BE2C (cell line): ENCODE results near the gene POLR2H.

Source experiments
- DNase-seq: peaks from one replicate; pipeline ENCODE4 v3.0.0-alpha.2; 2020
- H3K27me3 ChIP-seq: fragments of 250-450 bp; sonication (Bioruptor Pico); 2 replicates; pipeline ENCODE4 v1.5.1; 2020; ENCODE audit warnings: mild to moderate bottlenecking
- H3K36me3 ChIP-seq: fragments of 250-450 bp; sonication (Bioruptor Pico); 2 replicates; pipeline ENCODE4 v1.5.1; 2020; ENCODE audit warnings: mild to moderate bottlenecking
- H3K4me1 ChIP-seq: fragments of 250-450 bp; sonication (Bioruptor Pico); 2 replicates; pipeline ENCODE4 v1.5.1; 2020
- H3K4me3 ChIP-seq: 2 replicates; pipeline ENCODE4 v1.5.1; 2011; ENCODE audit warnings: low read depth, low read length
- H3K9me3 ChIP-seq: fragments of 250-450 bp; sonication (Bioruptor Pico); 2 replicates; pipeline ENCODE4 v1.5.1; 2020
- TF ChIP-seq, protein P1 (sequence below): IDR thresholded peaks from 2 replicates; pipeline ENCODE4 v1.5.1; 2012; ENCODE audit warnings: mild to moderate bottlenecking, low read depth, low read length

POLR2H gene

DNA sequence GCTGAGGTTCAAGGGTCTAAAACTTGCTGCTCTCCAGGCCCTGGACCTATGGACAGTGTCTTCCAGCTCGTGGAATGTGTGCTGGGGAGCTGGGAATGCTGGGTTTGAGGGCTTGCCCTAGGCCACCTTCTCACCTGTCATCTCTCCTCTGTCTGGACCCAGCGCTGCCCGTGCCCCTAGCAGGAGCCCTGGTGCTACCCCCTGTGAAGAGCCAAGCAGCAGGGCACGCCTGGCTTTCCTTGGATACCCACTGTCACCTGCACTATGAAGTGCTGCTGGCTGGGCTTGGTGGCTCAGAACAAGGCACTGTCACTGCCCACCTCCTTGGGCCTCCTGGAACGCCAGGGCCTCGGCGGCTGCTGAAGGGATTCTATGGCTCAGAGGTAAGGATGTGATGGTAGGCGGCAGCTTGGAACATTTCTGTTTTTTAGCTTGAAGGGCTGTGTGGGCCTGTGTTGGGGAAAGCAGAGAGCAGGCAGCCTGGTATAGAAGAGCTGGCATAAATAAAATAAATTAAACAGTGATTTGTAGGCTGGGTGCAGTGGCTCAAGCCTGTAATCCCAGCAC is 23.4 kb downstream of the POLR2H start:
- H3K4me3 ChIP-seq, result no peak overlapping the region
- H3K4me1 ChIP-seq, result no peaks in the 10 kb centered on the region; the same call in 1 of the 2 replicates
- H3K27me3 ChIP-seq, result peaks cover 27% of the 10 kb centered on the region
- TF ChIP-seq, protein P1, sequence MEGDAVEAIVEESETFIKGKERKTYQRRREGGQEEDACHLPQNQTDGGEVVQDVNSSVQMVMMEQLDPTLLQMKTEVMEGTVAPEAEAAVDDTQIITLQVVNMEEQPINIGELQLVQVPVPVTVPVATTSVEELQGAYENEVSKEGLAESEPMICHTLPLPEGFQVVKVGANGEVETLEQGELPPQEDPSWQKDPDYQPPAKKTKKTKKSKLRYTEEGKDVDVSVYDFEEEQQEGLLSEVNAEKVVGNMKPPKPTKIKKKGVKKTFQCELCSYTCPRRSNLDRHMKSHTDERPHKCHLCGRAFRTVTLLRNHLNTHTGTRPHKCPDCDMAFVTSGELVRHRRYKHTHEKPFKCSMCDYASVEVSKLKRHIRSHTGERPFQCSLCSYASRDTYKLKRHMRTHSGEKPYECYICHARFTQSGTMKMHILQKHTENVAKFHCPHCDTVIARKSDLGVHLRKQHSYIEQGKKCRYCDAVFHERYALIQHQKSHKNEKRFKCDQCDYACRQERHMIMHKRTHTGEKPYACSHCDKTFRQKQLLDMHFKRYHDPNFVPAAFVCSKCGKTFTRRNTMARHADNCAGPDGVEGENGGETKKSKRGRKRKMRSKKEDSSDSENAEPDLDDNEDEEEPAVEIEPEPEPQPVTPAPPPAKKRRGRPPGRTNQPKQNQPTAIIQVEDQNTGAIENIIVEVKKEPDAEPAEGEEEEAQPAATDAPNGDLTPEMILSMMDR, result no peak
- no peak for DNase-seq
- no peaks in the 10 kb centered on the region for H3K36me3 ChIP-seq
- no peaks in the 10 kb centered on the region for H3K9me3 ChIP-seq

DNA sequence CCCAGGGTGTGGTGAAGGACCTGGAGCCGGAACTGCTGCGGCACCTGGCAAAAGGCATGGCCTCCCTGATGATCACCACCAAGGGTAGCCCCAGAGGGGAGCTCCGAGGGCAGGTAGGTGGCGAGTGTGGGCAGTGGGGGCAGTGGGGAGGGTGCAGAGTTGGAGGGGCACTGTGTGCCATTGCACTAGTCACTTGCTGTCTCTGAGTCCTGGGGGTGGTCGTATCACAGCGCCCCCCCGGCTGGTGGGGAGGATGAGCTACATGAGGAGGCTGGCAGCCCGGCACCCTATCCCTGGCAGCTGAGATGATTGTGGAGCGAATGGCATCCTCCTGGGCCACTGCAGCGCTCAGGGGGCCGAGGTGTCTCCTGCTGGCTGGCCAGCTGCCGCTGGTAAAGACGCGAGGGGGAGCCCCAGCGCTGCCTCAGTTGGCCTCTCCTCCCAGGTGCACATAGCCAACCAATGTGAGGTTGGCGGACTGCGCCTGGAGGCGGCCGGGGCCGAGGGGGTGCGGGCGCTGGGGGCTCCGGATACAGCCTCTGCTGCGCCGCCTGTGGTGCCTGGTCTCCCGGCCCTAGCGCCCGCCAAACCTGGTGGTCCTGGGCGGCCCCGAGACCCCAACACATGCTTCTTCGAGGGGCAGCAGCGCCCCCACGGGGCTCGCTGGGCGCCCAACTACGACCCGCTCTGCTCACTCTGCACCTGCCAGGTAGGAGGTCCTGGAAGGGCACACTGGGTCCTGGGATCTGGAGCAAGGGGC is 24.7 kb downstream of the POLR2H start:
- Histone ChIP-seq H3K36me3 (no peaks in the 10 kb centered on the region), H3K4me3 (no peak overlapping the region), H3K9me3 (no peaks in the 10 kb centered on the region), H3K27me3 (peaks cover 15% of the 10 kb centered on the region), H3K4me1 (no peaks in the 10 kb centered on the region; the same call in 1 of the 2 replicates)
- DNase-seq, result no peak
- TF ChIP-seq, protein P1, result no peak

DNA sequence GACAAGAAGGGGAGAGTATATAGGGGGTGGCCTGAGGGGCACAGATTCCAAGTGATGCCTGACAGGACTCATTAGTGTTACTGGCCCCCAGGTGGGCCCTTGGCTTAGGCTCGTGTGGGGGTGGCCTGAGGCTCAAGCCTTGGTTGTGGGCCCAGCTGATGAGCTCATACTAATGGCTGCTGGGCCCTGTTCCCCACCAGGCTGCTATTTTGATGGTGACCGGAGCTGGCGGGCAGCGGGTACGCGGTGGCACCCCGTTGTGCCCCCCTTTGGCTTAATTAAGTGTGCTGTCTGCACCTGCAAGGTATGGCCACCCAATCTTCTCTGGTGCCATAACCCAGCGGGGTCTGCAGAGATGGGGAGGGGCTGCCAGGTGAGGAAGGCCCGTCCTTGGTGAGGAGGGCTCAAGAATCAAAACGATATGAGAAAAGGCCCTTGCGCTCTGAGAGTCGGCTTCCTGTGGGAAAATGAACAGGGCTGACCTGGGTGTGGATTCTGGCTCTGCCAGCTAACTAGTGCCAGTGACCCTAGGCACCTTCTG is 25.7 kb downstream of the POLR2H start:
- H3K4me3 ChIP-seq, result no peak overlapping the region
- H3K9me3 ChIP-seq, result no peaks in the 10 kb centered on the region
- TF ChIP-seq, protein P1, result no peak
- H3K36me3 ChIP-seq, result no peaks in the 10 kb centered on the region
- no peak for DNase-seq
- H3K27me3 ChIP-seq, result peaks cover 8% of the 10 kb centered on the region
- no peaks in the 10 kb centered on the region for H3K4me1 ChIP-seq

DNA sequence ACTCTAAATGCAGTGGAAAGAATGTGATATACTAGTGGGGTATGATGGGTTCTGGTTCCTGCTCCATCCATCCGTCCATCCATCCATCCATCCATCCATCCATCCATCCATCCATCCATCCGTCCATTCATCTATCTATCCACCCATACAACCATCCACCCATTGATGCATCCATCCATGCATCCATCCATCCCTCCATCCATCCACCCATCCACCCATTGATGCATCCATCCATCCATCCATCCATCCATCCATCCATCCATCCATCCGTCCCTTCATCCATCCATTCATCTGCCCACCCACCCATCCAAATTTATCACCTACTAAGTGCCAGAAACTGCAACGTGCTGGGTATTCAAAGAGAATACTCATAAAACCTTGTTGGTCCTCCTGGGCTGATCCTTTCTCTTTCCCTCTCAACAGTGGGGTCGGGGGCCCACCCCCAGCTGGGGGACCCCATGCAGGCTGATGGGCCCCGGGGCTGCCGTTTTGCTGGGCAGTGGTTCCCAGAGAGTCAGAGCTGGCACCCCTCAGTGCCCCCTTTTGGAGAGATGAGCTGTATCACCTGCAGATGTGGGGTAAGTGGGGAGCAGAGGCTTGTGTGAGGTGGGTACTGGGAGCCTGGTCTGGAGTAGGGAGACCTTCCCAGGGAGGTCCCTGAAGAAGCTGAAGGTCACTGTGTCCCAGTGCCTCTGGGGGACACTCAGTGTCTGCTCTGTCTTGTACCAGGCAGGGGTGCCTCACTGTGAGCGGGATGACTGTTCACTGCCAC is 26.8 kb downstream of the POLR2H start:
- TF ChIP-seq, protein P1, result no peak
- Histone ChIP-seq H3K4me3 (no peak overlapping the region), H3K36me3 (no peaks in the 10 kb centered on the region), H3K27me3 (peaks cover 6% of the 10 kb centered on the region), H3K9me3 (no peaks in the 10 kb centered on the region), H3K4me1 (no peaks in the 10 kb centered on the region)
- no peak for DNase-seq

- no peaks in the 10 kb centered on the region for H3K36me3 ChIP-seq
- TF ChIP-seq, protein P1, result no peak
- H3K27me3 ChIP-seq, result peaks cover 6% of the 10 kb centered on the region
- H3K4me1 ChIP-seq, result no peaks in the 10 kb centered on the region
- DNase-seq, result no peak
- H3K9me3 ChIP-seq, result no peaks in the 10 kb centered on the region
- H3K4me3 ChIP-seq, result no peak overlapping the region
Measured at GRCh38 chr3:184388936-184389230, 27.4 kb downstream of the POLR2H start.
